Measurements from ENCODE around the gene NALCN. TPM values are rescaled to one million over a fixed set of nuclear protein-coding genes. Genes with fewer than 3 reads are reported as not detected.
"Not testable (repeated sequence)": the region's sequence is repeated elsewhere in the genome, so short reads cannot be mapped to it uniquely, and the experiment has no call there.

NALCN gene
- polyA plus RNA-seq, 1 donor = 1.6 TPM

GRCh38 chr13:101339202-101339601, 77.1 kb downstream of the NALCN start:
- DNase-seq = no peak

- no peak for DNase-seq
These were observed 83.7 kb downstream of the NALCN start for GRCh38 chr13:101332583-101332982.

GRCh38 chr13:101331731-101332130, 84.6 kb downstream of the NALCN start:
- DNase-seq = no peak

GRCh38 chr13:101327871-101328270, 88.4 kb downstream of the NALCN start:
- no peak for DNase-seq

- no peak for DNase-seq
These were observed 89.6 kb downstream of the NALCN start for GRCh38 chr13:101326710-101327109.

GRCh38 chr13:101325423-101325822, 90.9 kb downstream of the NALCN start:
- no peak for DNase-seq

GRCh38 chr13:101323601-101324000, 92.7 kb downstream of the NALCN start:
- DNase-seq = no peak

- DNase-seq = no peak
These were observed 98.3 kb downstream of the NALCN start for GRCh38 chr13:101317986-101318523.

GRCh38 chr13:101313479-101313878, 102.8 kb downstream of the NALCN start:
- not testable (repeated sequence) for DNase-seq

- DNase-seq = no peak
These were observed 107.2 kb downstream of the NALCN start for GRCh38 chr13:101309014-101309619.

- DNase-seq = no peak
These were observed 107.9 kb downstream of the NALCN start for GRCh38 chr13:101308247-101309013.

- no peak for DNase-seq
These were observed 109.1 kb downstream of the NALCN start for GRCh38 chr13:101307181-101307701.

- no peak for DNase-seq
These were observed 109.5 kb downstream of the NALCN start for GRCh38 chr13:101306773-101307172.

- no peak for DNase-seq
These were observed 110.3 kb downstream of the NALCN start for GRCh38 chr13:101305981-101306411.

GRCh38 chr13:101303521-101303920, 112.8 kb downstream of the NALCN start:
- no peak for DNase-seq

- DNase-seq = no peak
These were observed 115.3 kb downstream of the NALCN start for GRCh38 chr13:101301053-101301452.

- DNase-seq = no peak
These were observed 115.8 kb downstream of the NALCN start for GRCh38 chr13:101300531-101300930.

GRCh38 chr13:101298517-101298916, 117.8 kb downstream of the NALCN start:
- no peak for DNase-seq

GRCh38 chr13:101297794-101298193, 118.5 kb downstream of the NALCN start:
- no peak for DNase-seq

- no peak for DNase-seq
These were observed 123.6 kb downstream of the NALCN start for GRCh38 chr13:101292711-101293110.

GRCh38 chr13:101291646-101292515, 124.4 kb downstream of the NALCN start:
- no peak for DNase-seq

GRCh38 chr13:101291206-101291605, 125.1 kb downstream of the NALCN start:
- no peak for DNase-seq

Measured in left kidney (tissue), 2 donors.